Inflammatory macrophage (primary cell): Measurements from ENCODE around the gene OR10AD1.
A peak's percentile ranks its signal among the peaks of the same experiment; 100 is the strongest.

ENCODE experiments used
- DNase-seq, 2 donors: peaks; one replicate each; pipeline ENCODE4 v3.0.0-alpha.2; 2020 to 2022

Gene OR10AD1

DNA sequence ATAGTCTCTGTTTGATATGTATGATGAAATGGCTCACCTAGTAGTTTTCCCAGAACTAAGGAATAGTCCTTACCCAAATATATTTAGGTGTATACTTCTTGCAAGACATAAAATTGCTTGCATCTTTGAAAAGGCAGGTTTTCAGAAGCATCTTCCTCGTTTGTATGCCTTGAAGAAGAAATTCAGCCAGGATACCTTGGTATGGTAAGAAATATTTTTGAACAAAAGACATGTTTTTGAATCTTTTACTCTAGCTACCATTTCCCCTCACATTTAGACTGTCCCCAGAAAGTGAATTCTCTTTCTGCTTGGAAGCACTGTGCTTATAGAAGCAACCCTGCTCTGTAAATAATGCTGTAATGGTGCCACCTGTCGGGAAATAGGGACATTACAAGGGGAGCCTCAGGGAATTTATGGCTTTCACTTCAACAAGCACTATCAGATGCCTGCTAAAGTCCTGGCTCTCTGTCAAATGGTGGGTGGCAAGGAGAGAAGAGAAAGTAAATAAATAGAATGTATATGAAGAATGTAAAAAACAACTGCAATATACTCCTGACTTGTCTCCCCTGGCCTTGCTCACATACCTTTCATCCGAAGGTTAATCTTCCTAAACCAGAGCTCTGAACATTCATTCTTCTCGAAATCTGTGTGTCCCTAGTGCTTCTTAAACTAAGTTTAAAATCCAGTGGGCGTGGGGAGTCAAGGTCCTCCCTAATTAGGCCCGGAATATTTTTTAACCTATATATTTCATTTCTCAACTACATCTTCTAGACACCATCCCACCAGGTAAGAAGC lies 13.6 kb downstream of the OR10AD1 start:
- DNase-seq: peak; percentile 73 to 79

DNA sequence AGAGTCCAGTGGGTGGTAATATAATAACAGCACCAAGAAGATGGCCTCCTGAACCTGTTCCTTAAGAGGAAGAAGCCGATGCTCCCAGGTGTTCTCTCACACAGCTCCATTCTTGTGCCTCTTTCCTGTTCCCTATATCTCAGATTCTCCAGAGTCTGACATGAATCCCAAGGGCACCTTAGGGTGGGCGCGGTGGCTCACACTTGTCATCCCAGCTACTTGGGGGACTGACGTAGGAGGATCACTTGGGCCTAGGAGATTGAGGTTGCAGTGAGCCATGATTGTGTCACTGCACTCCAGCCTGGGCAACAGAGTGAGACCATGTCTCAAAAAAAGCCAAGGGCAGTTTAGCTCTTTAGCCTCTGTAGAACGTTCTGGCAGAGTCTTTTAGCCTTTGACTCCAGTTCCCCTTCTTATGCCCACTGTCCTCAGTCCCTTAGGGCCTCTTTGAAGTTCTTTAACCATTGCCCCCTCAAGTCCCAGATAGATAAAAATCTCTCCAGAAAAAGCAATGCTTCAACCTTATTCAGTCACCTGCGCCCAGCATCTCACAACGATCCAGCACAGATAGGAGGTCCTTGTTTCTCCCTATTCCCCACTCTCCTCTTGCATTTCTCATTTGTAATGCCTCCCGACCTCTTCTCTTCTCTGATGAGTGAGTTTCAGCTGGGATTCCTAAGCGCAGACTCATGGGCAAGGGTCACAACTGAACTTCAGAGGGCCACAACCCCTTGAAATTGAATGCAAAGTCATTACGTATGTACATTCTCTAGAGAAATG lies 15.0 kb downstream of the OR10AD1 start:
- DNase-seq: no peak

DNA sequence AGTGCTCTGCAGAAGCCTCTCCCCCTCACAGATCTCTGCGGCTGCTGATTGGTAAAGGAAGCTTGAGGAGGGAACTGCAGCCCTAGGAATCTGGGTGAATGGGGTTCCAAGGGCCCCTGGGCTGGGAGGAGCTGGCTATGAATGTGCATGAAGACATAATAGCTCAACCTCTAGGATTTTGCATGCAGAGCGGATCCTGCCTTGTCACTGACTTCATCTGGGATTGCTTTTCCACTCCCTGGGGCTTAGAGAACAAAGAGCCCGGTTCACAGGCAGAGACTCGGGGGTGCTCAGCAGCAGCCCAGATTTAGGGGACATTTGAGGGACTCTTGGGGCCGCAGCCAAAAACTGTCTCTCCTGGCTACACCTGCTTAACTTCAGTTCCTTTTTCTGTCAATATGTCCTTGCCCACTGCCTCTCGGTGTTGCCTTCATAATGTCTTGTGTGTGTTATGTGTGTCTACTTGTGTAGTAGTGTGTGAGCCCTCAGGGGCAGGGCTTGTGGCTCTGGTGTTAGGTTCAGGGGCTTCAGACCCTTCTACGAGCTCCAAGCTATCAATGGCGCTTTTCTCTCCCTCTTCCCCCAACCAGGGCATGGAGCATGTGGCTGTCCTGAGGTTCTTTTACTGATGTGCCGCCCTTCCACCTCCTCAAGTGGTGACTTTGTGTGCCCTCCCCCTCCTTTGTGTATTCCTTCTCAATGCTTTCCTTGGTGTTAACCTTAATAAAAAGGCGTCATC lies 17.7 kb downstream of the OR10AD1 start:
- DNase-seq: no peak

DNA sequence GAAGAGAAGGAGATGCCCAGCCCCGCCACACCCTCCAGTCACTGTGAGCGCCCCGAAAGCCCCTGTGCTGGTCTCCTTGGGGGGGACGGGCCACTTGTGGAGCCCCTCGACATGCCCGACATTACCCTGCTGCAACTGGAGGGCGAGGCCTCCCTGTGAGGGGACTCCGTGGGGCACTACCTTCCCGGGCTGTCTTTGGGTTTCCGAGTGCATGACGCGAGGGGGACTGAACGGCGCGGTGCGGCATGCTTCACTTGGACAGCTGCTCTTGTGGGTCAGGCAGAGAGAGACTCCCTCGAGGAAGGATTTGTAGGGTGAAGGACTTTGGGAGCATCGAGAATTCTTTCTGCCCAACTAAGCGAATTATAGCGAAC lies 18.6 kb downstream of the OR10AD1 start:
- no peak for DNase-seq

DNA sequence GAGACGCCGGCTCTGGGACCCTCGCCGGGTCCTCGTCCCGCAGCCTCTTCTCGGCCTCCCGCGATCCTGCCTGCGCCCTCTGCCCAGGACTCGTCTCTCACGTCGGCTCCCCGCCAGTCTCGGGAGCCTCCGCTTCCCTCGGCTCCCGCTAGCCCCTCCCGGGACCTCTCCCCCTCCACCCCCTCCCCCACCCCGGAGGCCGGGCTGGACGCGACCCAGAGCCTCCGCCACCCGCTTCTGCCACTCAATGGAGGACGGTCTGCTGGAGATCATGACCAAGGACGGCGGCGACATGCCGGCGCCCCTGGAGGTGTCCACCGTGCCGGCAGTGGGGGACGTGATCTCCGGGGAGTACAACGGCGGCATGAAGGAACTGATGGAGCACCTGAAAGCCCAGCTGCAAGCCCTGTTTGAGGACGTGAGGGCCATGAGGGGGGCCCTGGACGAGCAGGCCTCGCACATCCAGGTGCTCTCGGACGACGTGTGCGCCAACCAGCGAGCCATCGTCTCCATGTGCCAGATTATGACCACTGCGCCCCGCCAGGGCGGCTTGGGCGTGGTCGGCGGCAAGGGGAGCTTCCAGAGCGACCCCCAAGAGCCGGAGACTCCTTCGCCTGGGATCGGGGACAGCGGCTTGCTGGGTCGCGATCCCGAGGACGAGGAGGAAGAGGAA lies 19.1 kb downstream of the OR10AD1 start:
- no peak for DNase-seq

DNA sequence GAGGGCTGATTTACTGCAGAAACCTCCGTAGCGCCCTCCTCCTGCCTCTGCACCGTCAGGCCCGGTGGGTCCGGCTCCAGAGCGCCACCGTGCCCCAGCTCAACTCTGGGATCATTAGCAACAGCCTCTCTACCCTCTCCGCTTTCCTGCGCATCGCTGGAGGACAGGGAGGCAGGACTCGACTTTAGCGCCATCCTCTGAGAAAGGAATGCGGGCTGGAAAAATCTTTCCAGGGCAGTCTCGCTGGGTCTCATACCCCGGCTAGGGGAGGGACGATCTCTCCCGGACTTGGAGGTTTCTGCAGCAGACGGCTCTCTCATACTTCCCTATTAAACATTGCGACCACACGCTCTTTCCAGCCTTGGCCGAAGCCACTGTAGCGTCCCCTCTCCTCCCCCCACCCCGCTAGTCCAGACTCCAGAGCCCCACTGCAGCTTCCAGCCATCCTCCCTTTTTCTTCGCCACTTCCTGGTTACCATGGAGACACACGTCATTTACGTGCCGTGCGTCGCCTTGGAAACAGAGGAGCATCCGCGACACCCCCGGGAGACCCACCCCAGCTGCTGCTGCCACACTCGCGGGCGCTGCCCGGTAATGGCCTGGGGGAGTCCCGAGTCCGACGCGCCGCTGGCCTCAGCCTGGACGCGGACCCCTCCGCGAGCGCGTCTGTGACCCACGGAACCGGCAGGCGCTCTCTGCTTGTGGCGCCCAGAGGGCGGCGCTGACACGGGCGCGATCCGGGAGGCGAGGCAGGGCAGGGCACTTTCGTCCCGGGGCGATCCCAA lies 19.8 kb downstream of the OR10AD1 start, which contains the start of gene CCDC184:
Gene CCDC184 (plus strand): TSS at position 554 of the 785 bp plus-strand sequence. CDS start 479 bp downstream, outside the sequence.
- peak; percentile 44 to 47 for DNase-seq

DNA sequence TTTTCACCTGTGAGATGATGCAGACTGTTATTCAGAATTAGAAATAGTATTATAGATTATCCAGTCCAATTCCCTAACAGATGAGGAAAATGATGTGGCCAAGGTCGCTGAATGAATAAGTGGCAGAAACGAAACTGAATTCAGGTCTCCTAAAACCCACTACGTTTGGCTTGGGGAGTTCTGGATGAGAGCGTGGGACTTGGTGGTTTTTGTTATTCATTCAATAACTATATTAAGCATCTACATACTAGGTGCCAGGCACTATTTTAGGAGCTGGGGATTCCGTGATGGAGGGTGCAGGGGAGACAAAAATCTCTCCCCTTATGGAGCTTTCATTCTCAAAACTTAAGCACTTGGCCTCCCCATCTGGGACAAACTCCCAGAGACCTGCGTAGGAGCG lies 20.5 kb downstream of the OR10AD1 start:
- no peak for DNase-seq

DNA sequence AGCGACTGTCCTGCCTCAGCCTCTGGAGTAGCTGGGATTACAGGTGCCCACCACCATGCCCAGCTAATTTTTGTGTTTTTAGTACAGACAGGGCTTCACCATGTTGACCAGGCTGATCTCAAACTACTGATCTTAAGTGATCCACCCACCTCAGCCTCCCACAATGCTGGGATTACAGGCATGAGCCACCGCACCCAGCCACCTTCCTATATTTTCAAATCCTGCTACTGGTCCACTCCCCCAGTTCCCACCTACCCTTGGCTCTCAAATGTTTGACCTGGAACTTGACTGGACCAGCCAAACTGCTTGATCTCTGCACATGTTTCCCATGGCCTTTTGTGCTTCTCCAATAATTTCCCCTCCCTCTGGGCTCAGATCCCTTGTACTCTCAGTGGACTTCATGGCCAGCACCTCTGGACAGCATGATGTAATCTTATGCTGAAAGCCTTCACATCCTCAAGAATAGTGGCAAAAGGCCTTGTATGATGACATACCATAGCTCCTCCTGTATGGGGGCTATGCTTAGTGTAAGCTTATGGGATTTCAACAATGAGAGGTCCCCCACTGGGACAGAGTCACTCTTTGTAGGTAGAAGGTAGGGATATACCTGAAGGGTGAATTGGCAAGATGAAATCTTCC lies 22.1 kb downstream of the OR10AD1 start:
- no peak for DNase-seq

DNA sequence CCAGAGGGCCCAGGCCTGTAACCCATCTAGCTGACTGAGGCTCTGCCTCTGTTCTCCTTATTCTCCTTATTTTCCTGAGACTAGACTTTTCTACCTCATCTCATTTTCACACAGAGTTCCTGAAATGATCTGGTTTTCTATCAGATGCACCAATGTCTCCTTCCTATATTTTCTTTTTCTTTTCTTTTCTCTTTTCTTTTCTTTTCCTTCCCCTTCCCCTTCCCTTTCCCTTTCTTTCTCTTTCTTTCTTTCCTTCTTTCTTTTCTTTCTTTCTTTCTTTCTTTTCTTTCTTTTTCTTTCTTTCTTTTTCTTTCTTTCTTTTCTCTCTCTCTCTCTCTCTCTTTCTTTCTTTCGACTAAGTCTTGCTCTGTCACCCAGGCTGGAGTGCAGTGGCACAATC lies 22.7 kb downstream of the OR10AD1 start:
- no peak for DNase-seq

DNA sequence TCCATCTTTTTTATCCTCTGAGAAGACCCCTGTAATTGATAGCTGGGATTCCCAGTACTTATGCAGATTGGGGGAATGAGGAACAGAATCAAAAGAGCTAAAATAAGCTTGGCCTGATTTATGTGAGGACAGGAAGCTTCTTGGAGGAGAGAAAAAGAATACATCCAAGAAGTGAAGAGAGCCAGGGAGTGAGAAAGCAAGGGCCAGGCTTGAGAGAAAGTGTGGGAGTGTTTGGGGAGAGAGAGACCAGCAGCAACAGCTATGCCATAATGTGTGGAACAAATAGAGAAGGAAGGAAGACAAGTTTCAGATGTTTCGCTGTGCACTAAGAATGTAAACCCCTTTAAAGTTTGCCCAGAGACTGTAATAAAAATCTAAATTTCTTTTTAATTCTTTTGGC lies 23.6 kb downstream of the OR10AD1 start:
- no peak for DNase-seq

DNA sequence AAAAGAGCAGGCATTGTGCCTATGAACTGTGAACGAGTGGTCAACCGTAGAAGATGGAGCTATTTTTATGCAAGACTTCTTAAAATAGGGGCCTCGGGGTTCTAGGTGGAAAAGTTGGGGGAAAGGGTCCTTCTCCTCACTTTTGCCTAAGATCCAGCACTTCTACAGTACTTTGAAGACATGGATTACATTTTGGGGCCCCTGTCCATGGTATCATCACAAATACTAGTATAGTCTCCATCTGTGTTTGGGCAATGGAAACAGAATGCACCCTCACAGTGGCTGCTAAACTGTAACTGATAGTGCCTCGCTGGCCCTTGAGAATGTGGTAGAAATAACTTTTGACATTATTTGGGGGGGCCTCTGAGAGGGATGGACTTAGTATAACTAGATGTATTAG lies 25.1 kb downstream of the OR10AD1 start:
- no peak for DNase-seq

DNA sequence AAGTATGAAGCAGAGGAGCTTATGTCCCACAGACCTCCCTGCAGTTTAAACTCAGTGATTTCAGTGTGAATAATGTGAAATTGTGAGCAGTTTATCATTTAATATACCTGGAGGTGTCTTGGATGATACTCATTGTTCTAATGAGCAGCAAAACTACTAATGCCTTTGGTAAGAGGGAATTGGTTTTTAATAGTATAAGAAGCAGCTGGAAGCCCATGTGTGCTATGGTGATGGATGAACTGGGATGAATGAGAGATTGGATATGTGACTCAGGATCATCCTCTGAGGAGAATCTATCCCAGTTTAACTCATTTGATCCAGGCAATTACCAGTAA lies 26.7 kb downstream of the OR10AD1 start:
- DNase-seq: no peak

DNA sequence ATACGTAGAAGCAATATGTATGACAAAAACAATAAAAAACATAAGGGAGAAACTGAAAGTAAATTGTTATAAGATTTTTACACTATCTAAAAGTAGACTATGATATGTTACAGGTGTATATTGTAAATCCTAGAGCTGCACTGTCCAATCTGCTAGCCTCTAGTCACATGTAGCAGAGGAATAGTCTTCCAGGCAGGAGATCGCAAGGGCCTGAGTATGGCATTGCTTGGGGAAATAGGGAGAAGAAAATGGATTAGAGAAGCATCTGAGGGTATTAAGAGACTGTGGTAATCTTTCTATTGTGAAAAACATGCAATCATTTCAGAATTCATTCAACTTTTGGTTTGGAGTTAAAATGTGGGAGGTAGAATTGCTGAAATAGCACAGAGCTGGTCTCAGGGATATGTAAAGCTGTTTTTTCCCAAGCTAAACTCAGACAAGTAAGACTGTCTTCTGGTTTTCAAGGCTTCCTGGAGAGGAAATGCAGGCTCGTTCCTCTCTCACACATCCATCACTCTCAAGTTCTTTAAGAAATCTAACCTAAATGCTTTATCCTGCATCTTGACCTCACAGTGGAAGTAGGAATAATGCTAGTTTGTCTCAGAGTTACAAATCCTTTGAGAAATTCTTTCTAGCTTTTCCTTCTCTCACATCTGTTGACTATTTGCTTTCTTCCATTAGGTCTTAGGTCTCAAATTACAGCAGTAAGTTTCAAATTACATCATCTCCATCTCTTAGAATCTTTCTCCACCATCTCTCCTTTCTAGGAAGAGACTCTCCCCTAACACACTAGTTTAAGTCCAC lies 27.3 kb downstream of the OR10AD1 start:
- no peak for DNase-seq

DNA sequence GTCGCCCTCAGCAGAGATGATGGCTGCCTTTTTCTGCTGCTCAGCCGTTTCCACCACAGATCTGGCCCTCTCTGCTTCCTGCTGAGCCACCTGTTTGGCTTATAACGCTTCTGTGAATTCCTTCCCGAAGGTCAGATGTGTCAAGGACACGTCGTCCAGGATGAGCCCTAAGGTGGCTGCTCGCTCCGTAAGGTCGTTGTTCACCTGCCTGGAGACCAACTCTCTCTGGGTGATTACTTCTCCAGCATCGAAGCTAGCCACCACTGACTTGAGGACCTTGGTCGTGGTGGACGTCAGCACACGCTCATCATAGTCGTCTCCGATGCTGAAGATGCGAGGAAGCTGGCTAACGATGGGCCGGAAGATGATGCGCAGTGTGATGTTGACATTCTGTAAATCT lies 34.1 kb downstream of the OR10AD1 start:
- no peak for DNase-seq

DNA sequence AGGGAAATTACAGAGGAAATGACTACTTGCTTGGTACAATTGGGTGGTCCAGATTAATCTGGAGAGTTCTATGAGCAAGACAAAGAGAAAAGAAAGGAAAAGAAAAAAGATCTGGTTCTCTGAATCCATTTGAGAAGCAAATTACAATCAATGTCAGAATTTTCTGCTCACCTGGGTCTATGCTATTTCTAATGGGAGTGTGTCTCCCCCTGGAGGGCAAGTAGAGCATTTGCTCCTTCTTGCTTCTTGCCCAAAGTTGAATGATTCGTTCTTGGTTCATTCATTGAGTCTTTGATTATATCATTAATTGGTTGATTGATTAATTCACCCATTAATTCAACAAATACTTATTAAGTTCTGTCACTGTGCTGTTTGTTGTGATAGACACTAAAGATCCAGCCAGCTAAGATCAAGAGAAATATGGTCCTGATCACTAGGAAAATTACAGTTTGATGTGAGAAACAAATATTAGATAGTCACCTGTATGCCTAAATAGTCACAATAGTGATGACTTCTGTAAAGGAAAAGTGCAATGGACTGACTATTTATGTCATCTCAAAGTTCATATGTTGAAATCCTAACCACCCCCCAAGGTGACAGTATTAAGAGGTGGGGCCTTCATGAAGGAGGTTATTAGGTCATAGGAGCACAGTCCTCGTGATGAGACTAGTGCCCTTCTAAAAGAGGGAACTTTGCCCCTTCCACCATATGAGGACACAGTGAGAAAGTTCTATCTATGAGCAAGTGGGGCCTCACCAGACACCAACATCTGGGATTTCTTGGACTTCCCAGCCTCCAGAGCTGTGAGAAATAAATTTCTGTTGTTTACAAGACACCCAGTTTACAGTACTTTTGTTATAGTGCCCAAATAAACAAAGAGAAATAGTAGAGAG lies 37.8 kb downstream of the OR10AD1 start:
- DNase-seq: peak; percentile 42 to 46

DNA sequence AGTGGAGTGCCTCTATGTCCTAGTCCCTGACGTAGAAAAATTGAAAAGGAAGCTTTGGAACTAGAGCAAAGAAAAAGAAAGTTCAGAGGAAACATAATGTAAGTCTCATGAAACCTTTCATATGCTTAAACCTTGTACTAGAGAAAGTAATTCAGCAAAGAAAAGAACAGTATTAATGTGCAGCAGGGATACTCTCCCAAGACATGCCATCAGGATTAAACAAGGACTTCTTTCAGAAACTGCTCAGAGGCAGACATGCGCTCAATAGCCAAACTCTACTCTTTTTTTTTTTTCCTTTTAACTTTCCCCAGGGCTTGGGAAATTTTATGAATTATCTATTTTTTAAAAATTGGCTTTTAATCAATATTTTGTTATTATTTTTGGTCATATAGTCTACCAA lies 38.6 kb downstream of the OR10AD1 start:
- no peak for DNase-seq

DNA sequence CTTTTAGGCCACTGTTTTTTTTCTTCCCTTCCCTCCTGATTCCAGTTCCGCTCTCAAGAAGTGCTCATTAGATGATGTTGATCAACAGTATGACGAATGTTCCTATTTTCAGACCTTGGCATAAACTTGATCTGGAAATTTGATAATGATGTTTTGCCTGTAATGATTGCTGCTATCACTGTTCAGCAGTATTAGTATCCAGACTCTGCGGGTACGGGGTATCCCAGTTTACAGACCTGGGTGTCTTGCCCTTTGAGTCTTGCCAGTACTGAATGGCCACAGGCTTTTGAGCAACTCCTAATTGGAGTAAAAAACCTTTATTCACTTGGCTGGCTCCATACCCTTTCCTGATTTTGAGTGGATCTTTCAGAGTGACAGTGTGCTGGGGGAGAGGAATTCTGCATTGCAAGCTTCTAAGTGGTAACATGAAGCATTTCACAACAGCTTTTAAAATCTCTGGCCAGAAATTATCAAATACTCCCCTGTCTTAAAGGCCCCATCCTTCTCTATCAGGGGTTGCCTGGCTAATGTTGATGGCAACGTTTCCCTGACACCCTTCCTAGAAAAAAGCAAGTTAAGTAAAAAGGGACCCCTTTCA lies 39.8 kb downstream of the OR10AD1 start:
- DNase-seq: no peak

DNA sequence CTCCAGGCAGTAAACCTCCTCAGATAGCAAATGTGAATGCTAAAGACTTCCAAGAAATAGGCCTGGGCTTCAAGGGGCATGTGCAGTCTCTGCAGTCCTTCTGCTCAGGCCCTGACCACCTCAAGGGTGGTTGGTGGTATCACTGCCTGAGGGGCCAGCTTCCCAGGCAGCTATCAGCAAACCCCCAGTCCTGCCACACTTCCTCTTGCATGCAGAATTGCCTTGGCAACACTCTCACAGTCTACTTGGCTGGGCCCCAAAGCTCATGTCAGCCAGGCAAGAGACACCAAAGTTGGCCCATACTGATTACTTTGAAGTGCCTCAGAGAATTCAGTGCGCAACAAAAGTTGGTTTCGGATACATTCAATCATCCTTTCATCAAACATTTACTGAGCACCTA lies 42.3 kb downstream of the OR10AD1 start:
- DNase-seq: no peak

DNA sequence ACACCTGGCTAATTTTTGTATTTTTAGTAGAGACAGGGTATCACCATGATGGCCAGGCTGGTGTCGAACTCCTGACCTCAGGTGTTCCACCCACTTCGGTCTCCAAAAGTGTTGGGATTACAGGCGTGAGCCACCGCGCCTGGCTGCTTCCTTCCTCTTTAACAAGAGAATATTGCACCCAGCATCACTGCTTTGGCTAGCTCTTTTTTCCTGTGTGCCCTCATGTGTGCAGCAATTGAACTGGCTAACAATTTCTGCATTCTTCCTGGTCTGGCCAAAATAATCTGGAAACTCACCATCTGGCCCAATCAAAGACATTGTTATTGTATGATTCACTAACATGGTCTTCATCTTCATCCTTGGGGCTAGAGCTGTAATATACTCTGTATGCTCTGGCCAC lies 43.0 kb downstream of the OR10AD1 start:
- DNase-seq: no peak
